ENCODE results near the gene BAIAP2.

Gene BAIAP2

DNA sequence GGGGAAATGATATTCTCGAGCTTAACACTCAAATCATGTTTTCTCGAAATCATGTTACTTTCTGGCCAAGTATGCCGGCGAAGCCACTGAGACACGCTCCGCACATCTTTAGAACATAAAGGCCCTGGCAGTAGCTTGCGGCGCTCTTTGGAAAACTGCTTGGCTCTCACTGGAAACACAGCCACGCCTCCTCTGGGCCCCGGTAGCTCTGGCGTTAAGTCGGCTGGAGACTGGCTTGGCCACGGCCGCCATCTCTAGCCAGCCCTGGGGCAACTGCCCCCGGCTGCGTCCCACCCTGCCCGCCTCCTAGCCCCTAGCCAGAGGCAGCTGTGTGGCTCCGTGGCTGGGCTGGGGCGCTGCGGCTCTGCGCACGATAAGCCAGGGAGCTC is 9.2 kb upstream of the BAIAP2 start:
- no peaks in the 10 kb centered on the region for H3F3A ChIP-seq (ENCODE audit: insufficient read depth, low read length)
- no peaks in the 10 kb centered on the region for H3K36me3 ChIP-seq (replicated peaks; ENCODE audit: insufficient read depth, low read length)
- H4K20me1 ChIP-seq (ENCODE audit: insufficient read depth, low read length), result no peaks in the 10 kb centered on the region
- no peaks in the 10 kb centered on the region for H3K9me3 ChIP-seq (replicated peaks; ENCODE audit: insufficient read depth, low read length)
- H3K79me2 ChIP-seq (ENCODE audit: low read length), result no peaks in the 10 kb centered on the region
- H3K4me3 ChIP-seq (ENCODE audit: low read length), result no peak overlapping the region
- TF ChIP-seq, protein P1, sequence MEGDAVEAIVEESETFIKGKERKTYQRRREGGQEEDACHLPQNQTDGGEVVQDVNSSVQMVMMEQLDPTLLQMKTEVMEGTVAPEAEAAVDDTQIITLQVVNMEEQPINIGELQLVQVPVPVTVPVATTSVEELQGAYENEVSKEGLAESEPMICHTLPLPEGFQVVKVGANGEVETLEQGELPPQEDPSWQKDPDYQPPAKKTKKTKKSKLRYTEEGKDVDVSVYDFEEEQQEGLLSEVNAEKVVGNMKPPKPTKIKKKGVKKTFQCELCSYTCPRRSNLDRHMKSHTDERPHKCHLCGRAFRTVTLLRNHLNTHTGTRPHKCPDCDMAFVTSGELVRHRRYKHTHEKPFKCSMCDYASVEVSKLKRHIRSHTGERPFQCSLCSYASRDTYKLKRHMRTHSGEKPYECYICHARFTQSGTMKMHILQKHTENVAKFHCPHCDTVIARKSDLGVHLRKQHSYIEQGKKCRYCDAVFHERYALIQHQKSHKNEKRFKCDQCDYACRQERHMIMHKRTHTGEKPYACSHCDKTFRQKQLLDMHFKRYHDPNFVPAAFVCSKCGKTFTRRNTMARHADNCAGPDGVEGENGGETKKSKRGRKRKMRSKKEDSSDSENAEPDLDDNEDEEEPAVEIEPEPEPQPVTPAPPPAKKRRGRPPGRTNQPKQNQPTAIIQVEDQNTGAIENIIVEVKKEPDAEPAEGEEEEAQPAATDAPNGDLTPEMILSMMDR (IDR thresholded peaks at IDR 0.05; ENCODE audit: low read length), result no peak
- TF ChIP-seq EZH2phosphoT487 (IDR thresholded peaks at IDR 0.05; ENCODE audit: low read length) (no peak), EZH2 (optimal IDR thresholded peaks at IDR 0.05; ENCODE audit: low read depth, low read length) (no peak)
- no peak overlapping the region for H2AFZ ChIP-seq (ENCODE audit: low read length)
- no peaks in the 10 kb centered on the region for H3K9me2 ChIP-seq (replicated peaks; ENCODE audit: insufficient read depth, low read length)
- no peak for DNase-seq
- H3K9ac ChIP-seq (ENCODE audit: low read length), result no peak overlapping the region
- H3K4me1 ChIP-seq (ENCODE audit: low read length), result no peaks in the 10 kb centered on the region
- H3K4me2 ChIP-seq (ENCODE audit: low read depth, low read length), result no peak overlapping the region
- H3K27ac ChIP-seq (ENCODE audit: low read length), result no peak overlapping the region
- H3K27me3 ChIP-seq (replicated peaks; ENCODE audit: insufficient read depth, low read length), result peaks cover 77% of the 10 kb centered on the region

DNA sequence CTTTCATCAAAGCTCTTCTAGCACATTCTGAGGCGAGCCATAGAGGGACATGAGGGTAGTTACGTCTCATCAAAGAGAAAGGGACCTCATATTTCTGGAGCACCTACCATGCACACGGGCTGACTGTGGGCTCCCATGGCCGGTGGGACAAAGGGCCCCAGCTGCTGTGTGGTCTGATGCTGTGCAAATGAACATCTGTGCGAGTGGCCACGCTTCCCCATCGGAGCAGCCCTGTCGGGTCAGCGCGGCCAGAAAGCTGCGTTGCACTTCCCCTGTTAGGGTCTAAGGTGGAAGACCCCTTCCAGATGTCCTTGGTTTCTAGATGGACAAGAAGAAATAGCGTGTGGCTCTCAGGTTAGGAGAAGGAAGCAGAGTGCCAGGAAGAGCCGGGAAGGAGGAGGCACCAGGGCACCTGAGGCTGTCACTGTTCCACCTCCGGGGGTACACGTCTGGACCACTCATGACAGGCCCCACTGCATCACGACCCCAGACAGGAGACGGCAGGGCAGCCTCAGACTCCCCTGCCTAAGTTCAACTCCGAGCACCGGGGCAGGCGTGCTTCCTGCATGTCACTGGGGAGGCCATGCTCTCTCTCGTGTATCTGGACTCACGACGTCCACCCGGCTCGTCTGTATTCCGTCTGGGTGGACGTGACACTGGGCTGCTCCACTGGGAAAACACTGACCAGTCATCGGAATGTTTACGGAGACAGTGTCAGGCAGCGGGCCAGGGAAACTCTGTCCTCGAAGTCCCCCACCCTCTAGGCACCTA is 8.5 kb upstream of the BAIAP2 start:
- Histone ChIP-seq H3K36me3 (replicated peaks; ENCODE audit: insufficient read depth, low read length) (no peaks in the 10 kb centered on the region), H3K9ac (ENCODE audit: low read length) (no peak overlapping the region), H3K27me3 (replicated peaks; ENCODE audit: insufficient read depth, low read length) (peaks cover 79% of the 10 kb centered on the region), H3K4me3 (ENCODE audit: low read length) (no peak overlapping the region), H3K79me2 (ENCODE audit: low read length) (no peaks in the 10 kb centered on the region), H3K4me2 (ENCODE audit: low read depth, low read length) (no peak overlapping the region), H3K9me2 (replicated peaks; ENCODE audit: insufficient read depth, low read length) (no peaks in the 10 kb centered on the region), H2AFZ (ENCODE audit: low read length) (no peak overlapping the region), H4K20me1 (ENCODE audit: insufficient read depth, low read length) (no peaks in the 10 kb centered on the region), H3K27ac (ENCODE audit: low read length) (no peak overlapping the region), H3F3A (ENCODE audit: insufficient read depth, low read length) (no peaks in the 10 kb centered on the region), H3K4me1 (ENCODE audit: low read length) (no peaks in the 10 kb centered on the region), H3K9me3 (replicated peaks; ENCODE audit: insufficient read depth, low read length) (no peaks in the 10 kb centered on the region)
- no peak for TF ChIP-seq EZH2phosphoT487 (IDR thresholded peaks at IDR 0.05; ENCODE audit: low read length)
- no peak for TF ChIP-seq EZH2 (optimal IDR thresholded peaks at IDR 0.05; ENCODE audit: low read depth, low read length)
- no peak for DNase-seq

DNA sequence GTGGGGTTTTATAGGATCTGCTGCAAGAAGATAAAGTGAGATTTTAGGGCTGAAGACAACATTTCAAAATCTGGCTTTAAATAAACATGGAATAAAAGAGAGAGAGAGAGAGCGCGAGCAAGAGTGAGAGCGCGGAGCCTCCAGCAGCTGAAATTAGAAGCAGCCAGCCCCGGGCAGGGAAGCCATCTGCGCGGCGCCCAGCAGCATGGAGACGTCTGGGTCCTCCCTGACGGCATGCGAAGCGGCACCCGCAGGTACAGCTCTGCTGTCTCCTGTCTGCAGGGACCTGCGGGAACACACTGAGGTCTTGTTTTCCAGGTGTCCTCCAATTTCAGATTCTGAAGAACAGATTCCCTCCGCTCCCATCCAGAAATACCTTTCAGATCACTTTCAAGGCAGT is 7.9 kb upstream of the BAIAP2 start:
- no peaks in the 10 kb centered on the region for H3K79me2 ChIP-seq (ENCODE audit: low read length)
- TF ChIP-seq, protein P1 (IDR thresholded peaks at IDR 0.05; ENCODE audit: low read length), result no peak
- no peak for TF ChIP-seq EZH2phosphoT487 (IDR thresholded peaks at IDR 0.05; ENCODE audit: low read length)
- no peak for TF ChIP-seq EZH2 (optimal IDR thresholded peaks at IDR 0.05; ENCODE audit: low read depth, low read length)
- no peaks in the 10 kb centered on the region for H3K9me3 ChIP-seq (replicated peaks; ENCODE audit: insufficient read depth, low read length)
- no peak overlapping the region for H3K9ac ChIP-seq (ENCODE audit: low read length)
- H4K20me1 ChIP-seq (ENCODE audit: insufficient read depth, low read length), result no peaks in the 10 kb centered on the region
- H3K27ac ChIP-seq (ENCODE audit: low read length), result no peak overlapping the region
- no peaks in the 10 kb centered on the region for H3K4me1 ChIP-seq (ENCODE audit: low read length)
- peaks cover 85% of the 10 kb centered on the region for H3K27me3 ChIP-seq (replicated peaks; ENCODE audit: insufficient read depth, low read length)
- H2AFZ ChIP-seq (ENCODE audit: low read length), result no peak overlapping the region
- H3K9me2 ChIP-seq (replicated peaks; ENCODE audit: insufficient read depth, low read length), result no peaks in the 10 kb centered on the region
- DNase-seq, result no peak
- no peaks in the 10 kb centered on the region for H3K36me3 ChIP-seq (replicated peaks; ENCODE audit: insufficient read depth, low read length)
- H3F3A ChIP-seq (ENCODE audit: insufficient read depth, low read length), result no peaks in the 10 kb centered on the region
- H3K4me2 ChIP-seq (ENCODE audit: low read depth, low read length), result no peak overlapping the region
- no peak overlapping the region for H3K4me3 ChIP-seq (ENCODE audit: low read length)
